Ishikawa (cell line): ENCODE measurements around the gene EDC4.

Experiments
- CEBPB ChIP-seq: IDR thresholded peaks from 2 replicates; pipeline ENCODE4 v1.6.1; 2012
- CREB1 ChIP-seq: IDR thresholded peaks from 2 replicates; pipeline ENCODE4 v1.6.1; 2012; ENCODE audit warnings: low read depth
- EGR1 ChIP-seq: IDR thresholded peaks from 2 replicates; pipeline ENCODE4 v1.6.1; 2012
- EP300 ChIP-seq: IDR thresholded peaks from 2 replicates; pipeline ENCODE4 v1.6.1; 2012; ENCODE audit warnings: borderline replicate concordance
- FOXM1 ChIP-seq: IDR thresholded peaks from 2 replicates; pipeline ENCODE4 v1.6.1; 2012; ENCODE audit warnings: low read depth, borderline replicate concordance
- MAX ChIP-seq: IDR thresholded peaks from 2 replicates; pipeline ENCODE4 v1.6.1; 2012
- NFIC ChIP-seq: IDR thresholded peaks from 2 replicates; pipeline ENCODE4 v1.6.1; 2012
- RAD21 ChIP-seq: IDR thresholded peaks from 2 replicates; pipeline ENCODE4 v1.6.1; 2012; ENCODE audit warnings: low read depth
- REST ChIP-seq: IDR thresholded peaks from 2 replicates; pipeline ENCODE4 v1.6.1; 2012; ENCODE audit warnings: low read depth, mild to moderate bottlenecking
- TAF1 ChIP-seq: IDR thresholded peaks from 2 replicates; pipeline ENCODE4 v1.6.1; 2012; ENCODE audit warnings: low read depth, mild to moderate bottlenecking
- TCF12 ChIP-seq: IDR thresholded peaks from 2 replicates; pipeline ENCODE4 v1.6.1; 2012; ENCODE audit warnings: low read depth
- TEAD4 ChIP-seq: IDR thresholded peaks from 2 replicates; pipeline ENCODE4 v1.6.1; 2012
- USF1 ChIP-seq: IDR thresholded peaks from 2 replicates; pipeline ENCODE4 v1.6.1; 2012
- YY1 ChIP-seq: IDR thresholded peaks from 2 replicates; pipeline ENCODE4 v1.6.1; 2012; ENCODE audit warnings: low read depth
- ZBTB7A ChIP-seq: IDR thresholded peaks from 2 replicates; pipeline ENCODE4 v1.6.1; 2012; ENCODE audit warnings: low read depth

The EDC4 gene

DNA sequence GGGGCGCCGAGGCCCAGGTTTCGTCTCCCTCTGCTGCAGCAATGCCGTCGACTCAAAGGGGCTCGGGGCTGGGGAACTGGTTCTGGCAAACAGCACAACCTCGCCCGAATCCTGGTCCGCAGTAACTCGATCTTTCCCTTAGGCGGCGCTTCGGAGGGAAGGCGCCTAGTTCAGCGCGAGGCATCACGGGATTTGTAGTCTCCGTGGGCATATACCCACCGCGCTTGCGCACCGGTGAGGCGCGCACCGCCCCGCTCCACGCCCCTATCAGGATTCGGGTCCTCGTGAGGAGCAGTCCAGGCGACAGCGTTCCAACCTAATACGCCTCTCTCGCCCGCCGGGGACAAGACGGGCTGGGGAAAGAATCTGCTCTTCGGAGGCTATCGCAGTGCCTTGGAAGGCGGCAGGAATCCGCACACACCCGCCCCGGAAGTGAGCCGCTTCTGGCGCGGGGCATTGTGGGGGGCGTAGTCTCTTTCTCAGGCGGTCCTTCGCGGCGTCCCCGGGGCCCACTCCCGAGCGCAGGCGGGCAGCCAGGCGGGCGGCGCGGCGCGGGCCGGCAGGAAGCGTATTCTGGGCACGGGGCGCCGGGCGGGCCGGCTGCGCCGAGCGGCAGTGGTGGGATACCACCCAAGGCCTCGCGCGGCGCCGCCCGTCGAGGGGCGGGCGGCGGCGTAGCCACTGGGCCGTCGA lies 30.9 kb upstream of the EDC4 start, which contains the start of gene THAP11:
Gene THAP11, plus strand, starts transcription at position 505 of the 693 bp plus-strand sequence. CDS start 235 bp downstream, outside the sequence.
- TF ChIP-seq CREB1 (peak; percentile 41), RAD21 (0 out of 2 replicates have a peak, but pooled peaks have one; percentile 16), USF1 (no peak), FOXM1 (no peak), MAX (no peak), TCF12 (peak; percentile 39; the same call in 1 of the 2 replicates), EP300 (no peak)

GRCh38 chr16:67842509-67843342 lies 30.1 kb upstream of the EDC4 start:
- TF ChIP-seq YY1 (peak; percentile 32; the same call in 1 of the 2 replicates), MAX (peak; percentile 86), TCF12 (no peak)

DNA sequence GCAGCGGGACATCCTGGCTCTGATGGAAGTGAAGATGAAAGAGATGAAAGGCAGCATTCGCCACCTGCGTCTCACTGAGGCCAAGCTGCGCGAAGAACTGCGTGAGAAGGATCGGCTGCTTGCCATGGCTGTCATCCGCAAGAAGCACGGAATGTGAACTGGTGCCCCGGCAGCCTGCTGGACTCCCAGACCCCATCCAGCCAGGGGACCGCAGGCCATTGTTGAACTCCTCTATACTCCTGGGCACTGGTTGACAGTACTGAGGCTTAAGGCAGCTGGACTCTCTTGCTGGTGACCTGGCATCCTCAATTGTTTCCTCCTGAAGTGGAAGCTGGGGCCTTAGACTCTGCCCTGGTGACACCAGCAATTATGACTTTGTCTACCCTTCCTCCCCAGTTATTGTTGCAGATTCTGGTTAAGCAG lies 29.5 kb upstream of the EDC4 start:
- TF ChIP-seq TEAD4 (no peak), TAF1 (no peak), CEBPB (no peak), CREB1 (no peak), ZBTB7A (no peak), USF1 (no peak), YY1 (no peak), REST (no peak), EP300 (no peak), RAD21 (no peak), FOXM1 (no peak), MAX (no peak), TCF12 (no peak), EGR1 (no peak), NFIC (no peak)

- TF ChIP-seq CREB1 (no peak), CEBPB (no peak), TAF1 (no peak), EGR1 (no peak), FOXM1 (no peak), RAD21 (no peak), EP300 (no peak), NFIC (no peak), ZBTB7A (no peak), TEAD4 (no peak), REST (no peak), MAX (no peak), YY1 (no peak), USF1 (no peak), TCF12 (no peak)
Measured at GRCh38 chr16:67844497-67844896, 28.4 kb upstream of the EDC4 start.
